Skeletal muscle cell (primary cell): ENCODE measurements around the gene DPY19L1.
"Not testable (repeated sequence)": the region's sequence is repeated elsewhere in the genome, so short reads cannot be mapped to it uniquely, and the experiment has no call there.

Source experiments
- DNase-seq: peaks from one replicate; pipeline ENCODE4 v3.0.0-alpha.2; 2010; ENCODE audit warnings: low read depth
- H3K4me3 ChIP-seq: 2 replicates; pipeline ENCODE4 v1.5.1; 2011; ENCODE audit warnings: low read depth, mild to moderate bottlenecking, control low read depth, low read length, moderate library complexity

Gene DPY19L1

DNA sequence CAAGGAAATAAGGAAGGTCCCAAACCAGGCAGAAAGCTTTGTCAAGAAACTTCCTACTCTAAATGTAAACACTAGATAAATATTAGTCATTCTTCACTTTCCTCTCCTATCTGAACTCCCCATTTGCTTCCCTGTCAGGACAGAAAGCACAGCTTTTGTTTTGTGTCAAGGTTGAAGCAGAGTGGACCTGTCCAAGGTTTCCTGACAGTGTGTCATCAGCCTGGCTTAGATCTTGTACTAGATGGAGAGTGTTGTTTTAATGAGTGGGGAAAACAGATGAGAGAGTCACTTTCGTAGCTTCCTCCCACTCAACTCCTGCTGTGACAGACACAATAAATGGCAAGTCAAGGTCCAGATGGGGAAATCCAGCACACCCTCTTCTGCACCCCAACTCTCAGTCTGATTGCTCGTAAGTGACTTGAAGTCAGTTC is 101.5 kb downstream of the DPY19L1 start:
- DNase-seq, H3K4me3 ChIP-seq: not testable (repeated sequence)

DNA sequence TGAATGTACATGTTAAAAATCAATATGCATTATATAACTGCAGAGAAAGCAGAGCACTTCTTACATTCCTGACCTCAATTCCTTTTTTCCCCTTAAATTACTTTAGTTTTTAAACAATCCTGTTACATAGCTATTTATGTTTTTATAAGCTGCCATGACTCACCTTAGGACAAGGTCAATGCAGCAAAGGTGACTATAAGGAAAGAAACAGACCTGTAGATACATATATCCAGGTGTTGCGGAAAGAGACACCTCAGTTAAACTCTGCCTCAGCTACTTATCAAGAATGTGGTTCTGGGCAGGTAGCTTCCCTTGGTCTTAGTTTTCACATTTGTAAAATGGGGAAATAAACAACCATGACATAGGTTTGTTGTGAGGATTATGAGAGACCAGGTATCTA is 105.5 kb downstream of the DPY19L1 start:
- no peak for DNase-seq
- H3K4me3 ChIP-seq, result no peak overlapping the region

DNA sequence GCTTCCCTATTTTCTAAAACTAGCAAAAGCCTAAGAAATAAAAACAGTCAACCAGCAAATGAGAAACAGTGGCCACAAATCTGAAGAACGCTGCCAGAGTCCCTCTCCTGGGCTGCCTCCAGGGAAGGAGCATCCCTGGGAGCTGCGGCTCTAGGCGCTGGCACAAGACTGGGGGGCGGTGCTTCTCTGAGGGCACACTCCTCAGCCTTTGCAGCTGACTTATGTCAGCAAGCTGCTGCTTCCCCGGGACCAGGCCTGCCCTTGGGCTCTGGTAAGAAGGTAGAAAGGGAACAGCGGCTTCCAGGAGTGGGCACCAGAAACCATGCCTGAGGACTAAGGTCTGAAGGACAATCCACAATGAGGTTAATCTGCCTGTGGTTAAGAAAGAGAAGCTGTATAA is 107.5 kb downstream of the DPY19L1 start:
- DNase-seq, result not testable (repeated sequence)

DNA sequence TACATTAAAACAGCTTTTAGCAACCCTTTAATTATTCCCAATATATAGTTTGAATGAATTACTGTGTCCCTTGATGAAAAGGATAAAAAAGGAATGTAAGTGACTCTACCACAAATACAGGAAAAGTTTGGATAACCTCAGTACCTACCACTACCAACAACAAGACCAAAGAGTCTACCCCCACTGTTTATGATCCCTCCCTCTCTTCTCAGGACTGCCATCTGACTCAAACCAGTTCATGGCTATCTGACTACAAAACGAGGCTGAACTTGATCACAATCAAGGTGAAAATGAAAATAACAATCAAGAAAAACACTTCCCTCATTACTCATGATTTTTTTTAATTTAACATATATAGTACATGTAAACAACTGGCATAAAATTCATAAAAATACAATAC is 108.7 kb downstream of the DPY19L1 start:
- no peak overlapping the region for H3K4me3 ChIP-seq
- DNase-seq, result no peak

More for the DNA sequence above, 107.5 kb downstream of the DPY19L1 start:
- H3K4me3 ChIP-seq, result not testable (repeated sequence)

DNA sequence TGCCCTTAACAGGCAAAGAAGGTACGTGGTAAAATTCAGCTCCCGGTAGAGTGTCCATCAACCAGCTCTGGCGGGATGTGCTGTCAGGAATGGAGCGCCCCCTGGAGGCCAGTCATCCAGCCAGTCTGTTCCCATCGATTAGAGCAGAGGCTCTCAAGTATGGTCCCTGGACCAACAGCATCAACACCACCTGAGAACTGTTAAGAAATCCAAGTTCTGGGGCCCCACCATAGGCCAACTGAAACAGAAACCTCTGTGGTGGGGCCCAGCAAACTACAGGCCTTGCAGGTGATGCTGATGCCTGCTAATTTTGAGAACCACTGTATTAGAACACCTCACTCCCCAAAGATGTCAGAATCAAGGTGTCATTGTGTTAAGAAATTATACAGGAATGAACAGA is 109.2 kb downstream of the DPY19L1 start:
- no peak for DNase-seq

DNA sequence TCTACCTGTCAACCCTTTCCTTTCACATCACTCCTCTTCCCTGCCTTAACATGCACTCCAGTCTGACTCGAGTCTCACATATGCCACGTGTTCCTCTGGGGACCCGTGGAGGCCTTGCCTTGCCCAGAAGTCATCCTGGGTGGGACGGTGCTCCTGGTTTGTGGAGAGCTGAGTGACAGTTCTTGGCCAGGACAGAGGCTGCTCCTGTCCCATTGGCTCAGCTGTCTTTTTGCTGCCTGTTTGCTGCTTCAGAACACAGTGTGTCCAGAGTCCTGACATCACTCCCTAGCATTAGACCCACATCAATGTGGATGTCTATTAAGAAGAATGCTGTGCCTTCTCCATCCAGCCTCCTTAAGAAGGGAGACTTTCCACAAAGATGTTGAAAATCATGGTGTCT is 116.8 kb downstream of the DPY19L1 start:
- not testable (repeated sequence) for DNase-seq, H3K4me3 ChIP-seq

More for the DNA sequence above, 109.2 kb downstream of the DPY19L1 start:
- no peak overlapping the region for H3K4me3 ChIP-seq

DNA sequence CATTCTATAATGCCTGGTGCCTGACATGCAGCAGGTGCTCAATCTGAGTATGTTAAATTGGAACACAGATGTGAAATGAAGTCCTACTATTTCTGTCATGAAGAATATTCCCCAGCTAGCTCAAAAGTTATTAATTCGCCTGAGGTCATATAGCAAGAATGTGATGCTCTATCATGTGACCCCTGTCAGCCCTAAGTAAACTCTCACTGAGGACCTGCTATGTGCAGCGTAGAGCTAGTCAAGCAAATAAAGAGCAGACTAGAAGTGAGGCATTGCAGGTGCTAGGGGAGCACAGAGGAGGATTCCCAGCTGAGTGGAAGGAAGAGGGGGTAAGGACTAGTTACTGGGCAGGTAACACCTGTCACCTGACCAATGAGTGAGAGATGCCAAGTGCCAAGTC is 118.2 kb downstream of the DPY19L1 start:
- DNase-seq, H3K4me3 ChIP-seq: not testable (repeated sequence)

DNA sequence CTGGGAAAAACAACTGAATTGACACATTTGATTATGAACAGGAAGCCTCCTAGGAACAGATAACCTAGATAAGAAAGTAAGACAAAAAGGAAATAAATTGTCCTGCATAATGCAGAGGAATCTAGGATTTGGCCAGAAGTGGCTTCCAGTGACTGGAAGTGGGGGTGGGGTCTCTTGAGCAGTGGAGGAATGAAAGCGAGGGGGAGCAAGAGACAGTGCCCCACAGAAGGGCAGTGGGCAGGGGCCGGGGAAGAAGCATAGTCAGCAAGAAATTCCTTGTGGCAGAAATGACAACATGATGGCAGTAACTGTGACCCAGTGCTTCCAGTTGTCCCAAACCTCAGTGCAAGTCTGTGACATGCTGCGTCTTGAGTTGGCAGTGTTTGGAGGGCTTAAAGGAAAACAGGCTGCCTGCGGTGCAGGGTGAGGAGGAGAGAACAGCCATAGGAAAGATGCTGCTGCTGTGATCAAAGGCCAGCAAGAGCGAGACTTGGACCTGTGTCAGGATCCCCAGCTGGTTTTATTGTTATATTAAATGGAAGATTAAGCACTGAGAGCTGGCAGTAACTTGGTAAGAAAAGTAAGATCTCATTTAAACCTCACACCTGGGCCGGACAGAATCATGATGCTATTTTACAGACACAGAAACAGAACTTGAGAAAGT is 119.0 kb downstream of the DPY19L1 start:
- DNase-seq, H3K4me3 ChIP-seq: not testable (repeated sequence)

DNA sequence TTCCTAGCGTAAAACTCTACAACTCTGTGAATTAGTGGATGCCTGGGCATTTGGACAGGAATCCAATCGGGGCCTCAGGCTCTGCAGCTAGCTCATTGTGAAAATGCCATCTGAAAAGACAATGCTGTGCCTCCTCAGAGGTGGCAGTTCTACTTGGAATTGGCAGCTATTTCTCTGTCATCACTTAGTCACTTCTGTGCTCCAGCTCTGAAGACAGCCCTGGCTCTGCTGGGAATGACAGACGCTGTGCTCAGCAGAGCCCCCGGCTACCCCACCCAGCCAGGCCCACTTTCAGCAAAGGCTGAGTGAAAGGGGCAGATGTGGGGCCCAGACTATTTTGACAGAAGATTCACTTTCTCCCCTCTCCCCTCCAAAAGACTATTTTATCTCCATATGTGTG is 119.8 kb downstream of the DPY19L1 start:
- not testable (repeated sequence) for H3K4me3 ChIP-seq, DNase-seq

DNA sequence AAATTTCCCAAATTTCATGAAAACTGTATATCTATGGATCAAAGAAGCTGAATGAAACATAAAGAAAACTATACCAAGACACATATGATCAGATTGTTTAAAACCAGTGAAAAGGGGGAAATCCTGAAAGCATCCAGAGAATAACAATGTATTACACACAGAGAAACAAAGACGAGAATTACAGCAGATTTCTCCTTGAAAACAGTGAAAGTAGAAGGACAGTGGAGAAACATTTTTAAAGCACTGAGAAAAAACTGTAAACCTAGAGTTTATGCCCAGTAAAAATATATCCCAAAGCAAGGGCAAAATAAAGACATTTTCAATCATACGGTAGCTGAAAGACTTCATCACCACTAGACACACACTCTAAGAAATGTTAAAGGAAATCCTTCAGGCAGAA is 121.0 kb downstream of the DPY19L1 start:
- H3K4me3 ChIP-seq, result no peak overlapping the region
- DNase-seq, result no peak

DNA sequence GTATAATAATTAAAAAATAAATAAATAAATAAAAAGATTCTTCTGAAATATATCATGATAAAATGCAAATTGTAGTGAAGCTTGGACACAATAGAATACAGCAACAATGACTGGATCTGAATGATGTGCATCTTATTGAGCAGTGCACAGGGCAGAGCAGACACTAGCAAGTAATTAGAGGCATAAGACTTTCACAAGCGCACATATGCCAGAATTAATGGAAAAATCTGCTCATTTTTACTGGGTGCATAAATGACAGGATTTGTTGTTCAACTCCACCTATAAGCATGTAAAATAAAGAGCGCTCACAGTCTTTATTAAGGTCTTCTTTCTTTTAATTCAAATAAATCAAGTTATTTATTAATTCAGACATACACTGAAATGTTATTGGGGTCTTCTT is 125.0 kb downstream of the DPY19L1 start:
- no peak for DNase-seq
- no peak overlapping the region for H3K4me3 ChIP-seq

DNA sequence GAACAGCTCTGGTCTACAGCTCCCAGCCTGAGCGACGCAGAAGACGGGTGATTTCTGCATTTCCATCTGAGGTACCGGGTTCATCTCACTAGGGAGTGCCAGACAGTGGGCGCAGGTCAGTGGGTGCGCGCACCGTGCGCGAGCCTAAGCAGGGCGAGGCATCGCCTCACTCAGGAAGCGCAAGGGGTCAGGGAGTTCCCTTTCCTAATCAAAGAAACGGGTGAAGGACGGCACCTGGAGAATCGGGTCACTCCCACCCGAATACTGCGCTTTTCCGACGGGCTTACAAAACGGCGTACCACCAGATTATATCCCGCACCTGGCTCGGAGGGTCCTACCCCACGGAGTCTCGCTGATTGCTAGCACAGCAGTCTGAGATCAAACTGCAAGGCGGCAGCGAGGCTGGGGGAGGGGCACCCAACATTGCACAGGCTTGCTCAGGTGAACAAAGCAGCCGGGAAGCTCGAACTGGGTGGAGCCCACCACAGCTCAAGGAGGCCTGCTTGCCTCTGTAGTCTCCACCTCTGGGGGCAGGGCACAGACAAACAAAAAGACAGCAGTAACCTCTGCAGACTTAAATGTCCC is 130.9 kb downstream of the DPY19L1 start:
- DNase-seq, result not testable (repeated sequence)
- H3K4me3 ChIP-seq, result peak overlapping the region; percentile 11

DNA sequence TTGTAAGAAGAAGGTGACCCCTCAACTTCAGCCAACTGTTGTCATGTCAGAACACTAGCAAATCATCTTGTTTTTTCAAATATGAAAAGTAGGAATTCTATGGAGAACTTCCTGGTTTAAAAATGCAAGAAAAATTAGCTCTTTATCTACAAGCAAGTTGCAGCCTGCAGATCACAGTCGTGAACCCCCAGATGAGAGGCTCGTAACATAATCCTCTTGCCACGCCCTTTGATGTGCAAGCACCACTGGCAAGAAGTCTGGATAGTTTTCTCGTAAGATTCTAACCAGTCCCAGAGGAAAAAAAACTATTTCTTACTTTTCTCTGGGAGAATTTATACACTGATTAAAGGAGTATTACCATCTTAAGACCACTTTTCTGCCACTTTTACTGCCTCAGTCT is 132.3 kb downstream of the DPY19L1 start:
- no peak overlapping the region for H3K4me3 ChIP-seq
- DNase-seq, result no peak

DNA sequence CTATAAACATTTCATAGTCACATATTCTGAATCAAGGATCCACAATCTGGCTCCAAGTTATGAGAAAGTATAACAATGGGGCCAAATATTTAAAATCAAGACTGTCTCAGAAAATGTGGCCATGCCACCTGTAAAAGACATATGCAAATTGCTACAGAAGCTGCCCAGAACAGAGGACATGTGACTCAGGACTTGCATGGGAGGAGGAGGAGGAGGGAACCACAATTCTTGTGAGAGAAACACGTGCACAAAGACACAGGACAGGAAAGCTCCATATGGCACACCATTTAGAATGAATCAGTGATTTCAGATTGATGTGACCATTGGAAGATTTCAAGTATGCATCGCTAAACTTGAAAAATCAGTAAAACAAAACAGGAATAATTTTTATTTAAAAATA is 133.4 kb downstream of the DPY19L1 start:
- not testable (repeated sequence) for DNase-seq, H3K4me3 ChIP-seq

DNA sequence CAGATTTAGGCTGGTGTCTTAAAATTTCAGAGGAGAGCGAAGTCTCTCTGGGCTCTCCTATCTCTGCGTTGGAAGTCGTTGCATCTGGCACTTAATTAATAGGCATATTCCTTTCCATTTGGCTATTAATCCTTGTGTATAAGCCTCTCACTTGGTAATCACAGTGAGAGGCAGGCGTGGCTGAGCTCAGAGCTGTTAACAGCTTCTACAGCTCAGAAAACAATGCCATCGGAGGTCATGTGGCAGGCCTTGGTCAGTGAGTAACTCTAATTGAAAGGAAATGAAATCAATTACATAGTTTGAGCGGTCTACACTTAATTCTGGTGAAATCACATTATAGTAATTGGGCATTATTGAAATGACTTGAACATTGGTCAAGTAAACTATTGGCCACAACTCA is 135.1 kb downstream of the DPY19L1 start:
- no peak overlapping the region for H3K4me3 ChIP-seq
- no peak for DNase-seq

DNA sequence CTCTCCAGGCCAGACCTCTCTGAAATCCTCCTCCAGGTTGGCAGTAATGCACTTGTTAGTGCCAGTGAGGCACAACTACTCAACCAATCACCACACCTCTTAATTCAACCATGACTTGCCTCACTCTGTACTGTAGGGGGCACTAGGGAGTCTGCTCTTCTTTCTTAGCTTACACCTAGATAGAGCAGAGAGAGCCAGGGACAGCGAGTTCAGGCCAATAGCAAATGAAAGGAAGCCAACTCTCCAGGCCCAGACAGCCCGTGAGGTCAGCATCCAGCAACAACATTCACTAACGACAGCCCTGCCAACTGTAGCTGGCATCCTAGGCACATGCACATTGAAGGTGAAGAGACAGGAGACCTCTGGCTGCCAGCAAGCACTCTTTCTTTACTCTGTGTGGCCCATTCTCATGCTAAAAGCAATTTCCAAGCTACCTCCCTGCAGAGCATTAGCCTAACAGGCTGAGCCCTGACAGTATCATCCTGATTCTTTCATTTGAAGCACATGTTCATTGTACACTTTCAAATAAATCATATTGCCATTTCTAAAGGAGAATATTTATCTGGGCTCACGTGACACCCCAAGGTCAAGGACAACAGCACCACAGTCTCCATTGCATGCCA is 136.3 kb downstream of the DPY19L1 start:
- no peak overlapping the region for H3K4me3 ChIP-seq

DNA sequence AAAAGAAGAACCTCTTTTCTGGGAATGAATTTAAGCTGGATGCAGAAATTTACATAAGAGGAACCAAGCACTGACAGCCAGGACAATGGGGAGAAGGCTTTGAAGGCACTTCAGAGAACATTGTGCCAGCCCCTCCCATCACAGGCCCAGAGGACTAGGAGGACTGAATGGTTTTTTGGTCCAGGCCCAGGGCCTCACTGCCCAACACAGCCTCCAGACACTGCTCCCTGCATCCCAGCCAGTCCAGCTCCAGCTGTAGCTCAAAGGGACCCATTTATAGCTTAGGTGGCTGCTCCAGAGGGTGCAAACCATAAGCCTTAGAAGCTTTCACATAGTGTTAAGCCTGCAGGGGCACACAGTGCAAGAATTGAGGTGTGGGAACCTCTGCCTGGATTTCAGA is 142.1 kb downstream of the DPY19L1 start:
- H3K4me3 ChIP-seq, result no peak overlapping the region
- DNase-seq, result no peak

More for the DNA sequence above, 136.3 kb downstream of the DPY19L1 start:
- no peak for DNase-seq

DNA sequence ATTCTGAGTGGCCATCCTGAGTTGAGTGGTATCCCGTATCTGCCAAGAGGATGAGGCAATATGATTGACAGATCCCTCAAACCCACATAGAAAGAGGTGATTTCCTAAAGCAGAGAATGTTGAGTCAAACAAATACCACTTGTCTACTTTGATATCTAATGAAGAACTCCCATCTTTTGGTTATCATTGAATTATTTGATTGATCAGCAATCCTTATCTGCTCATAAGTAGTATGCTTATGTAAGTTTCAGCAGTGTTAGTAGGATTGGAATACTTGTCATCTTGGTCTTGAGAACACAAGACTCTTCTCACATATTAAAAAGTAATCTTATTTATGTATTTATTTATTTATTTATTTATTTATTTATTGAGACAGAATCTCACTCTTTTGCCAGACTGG is 147.3 kb downstream of the DPY19L1 start:
- no peak overlapping the region for H3K4me3 ChIP-seq
- DNase-seq, result no peak

DNA sequence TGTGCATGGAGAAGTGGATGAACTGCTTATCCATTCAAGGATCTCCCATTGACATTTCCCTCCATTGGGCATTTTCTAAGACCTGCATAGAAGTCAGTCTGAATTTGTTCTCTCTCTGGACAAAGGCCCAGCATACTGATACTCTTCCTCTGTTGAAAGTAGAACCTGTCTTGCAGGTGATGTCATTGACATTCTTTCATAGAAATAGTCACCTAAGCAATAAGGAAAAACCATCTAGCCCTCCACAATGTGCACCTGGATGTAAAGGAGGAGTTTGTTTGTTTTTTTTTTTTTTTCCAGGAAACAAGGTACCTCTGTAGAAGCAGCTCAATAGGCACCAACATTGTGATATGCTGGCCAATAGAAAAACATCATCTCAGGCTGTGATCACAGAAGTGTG is 150.4 kb downstream of the DPY19L1 start:
- no peak overlapping the region for H3K4me3 ChIP-seq
- DNase-seq, result no peak

DNA sequence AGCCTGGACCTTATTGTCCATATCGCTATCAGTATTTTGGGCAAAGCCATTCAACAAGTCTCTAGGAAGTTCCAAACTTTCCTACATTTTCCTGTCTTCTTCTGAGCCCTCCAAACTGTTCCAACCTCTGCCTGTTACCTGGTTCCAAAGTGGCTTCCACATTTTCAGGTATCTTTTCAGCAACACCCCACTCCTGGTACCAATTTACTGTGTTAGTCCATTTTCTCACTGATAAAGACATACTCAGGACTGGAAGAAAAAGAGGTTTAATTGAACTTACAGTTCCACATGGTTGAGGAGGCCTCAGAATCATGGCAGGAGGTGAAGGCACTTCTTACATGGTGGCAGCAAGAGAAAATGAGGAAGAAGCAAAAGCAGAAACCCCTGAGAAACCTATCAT is 153.4 kb downstream of the DPY19L1 start:
- H3K4me3 ChIP-seq, DNase-seq: not testable (repeated sequence)

DNA sequence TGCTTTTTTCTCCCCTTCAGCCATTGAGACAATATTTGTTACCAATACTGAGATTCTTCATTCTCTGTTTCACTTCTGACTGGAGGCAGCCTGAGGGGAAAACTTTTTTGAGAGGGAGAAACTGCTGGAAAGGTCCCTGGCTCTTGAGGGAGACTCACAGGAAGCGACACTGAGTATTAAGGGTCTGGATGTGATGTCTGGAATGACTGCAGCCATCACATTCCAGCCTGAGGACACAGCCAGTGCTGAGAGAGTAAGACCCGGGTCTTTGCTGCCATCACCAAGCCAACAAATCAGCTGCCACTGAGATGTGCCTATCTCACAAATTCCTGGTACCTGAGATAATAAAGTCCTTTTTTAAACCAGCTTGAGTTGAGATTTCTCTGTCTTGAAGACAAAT is 157.4 kb downstream of the DPY19L1 start:
- no peak for DNase-seq
- no peak overlapping the region for H3K4me3 ChIP-seq
